OCI-LY7 (cell line): ENCODE measurements around the gene FCHSD2. TPM values are rescaled to one million over a fixed set of nuclear protein-coding genes. Genes with fewer than 3 reads are reported as not detected.

Source experiments
- BruUV-seq: library from RNA; stranded (reverse); fragments of 400-500 nt; replicated peaks from 2 replicates; lab custom pipeline; 2021; lab: Mats Ljungman, UMichigan
- CTCF ChIA-PET: fragments of 300-600 bp; sonication (Branson Sonifier 250); formaldehyde crosslinking; loops from one replicate; lab custom pipeline; 2022; ENCODE audit warnings: antibody characterized with exemption; ENCODE audit not compliant: unreplicated experiment; lab: Charles Lee
- POLR2A ChIA-PET: fragments of 300-600 bp; sonication (Branson Sonifier 250); formaldehyde crosslinking; loops from one replicate; lab custom pipeline; 2022; ENCODE audit warnings: antibody characterized with exemption; lab: Charles Lee
- DNase-seq: peaks from one replicate; pipeline ENCODE4 v3.0.0-alpha.2; 2015; ENCODE audit warnings: low spot score
- H2AFZ ChIP-seq: fragments of 200-600 bp; sonication (generic), shearing (Covaris generic); 2 replicates; pipeline ENCODE4 v1.6.1; 2014; ENCODE audit warnings: mild to moderate bottlenecking, antibody characterized with exemption, low read length, moderate library complexity
- H3K27ac ChIP-seq: fragments of 200-600 bp; sonication (generic); 2 replicates; pipeline ENCODE4 v1.5.1; 2014; ENCODE audit warnings: mixed run types, low read depth, mild to moderate bottlenecking, moderate library complexity, low read length, inconsistent platforms; ENCODE audit not compliant: poor library complexity, severe bottlenecking
- H3K36me3 ChIP-seq: fragments of 200-600 bp; sonication (generic); 2 replicates; pipeline ENCODE4 v1.6.1; 2014; ENCODE audit warnings: mild to moderate bottlenecking, antibody characterized with exemption, low read length, moderate library complexity, mixed read lengths; ENCODE audit not compliant: insufficient read depth
- H3K4me1 ChIP-seq: fragments of 200-600 bp; sonication (generic); 2 replicates; pipeline ENCODE4 v1.5.1; 2014; ENCODE audit warnings: mild to moderate bottlenecking, low read length; ENCODE audit not compliant: insufficient read depth, poor library complexity, severe bottlenecking
- H3K4me2 ChIP-seq: fragments of 200-600 bp; sonication (generic); 2 replicates; pipeline ENCODE4 v1.6.1; 2014; ENCODE audit warnings: mild to moderate bottlenecking, low read length
- H3K4me3 ChIP-seq: fragments of 200-600 bp; sonication (generic); 2 replicates; pipeline ENCODE4 v1.5.1; 2014; ENCODE audit warnings: mild to moderate bottlenecking, low read depth, low read length; ENCODE audit not compliant: poor library complexity, severe bottlenecking
- H3K79me2 ChIP-seq: fragments of 200-600 bp; sonication (generic); 2 replicates; pipeline ENCODE4 v1.6.1; 2016; ENCODE audit warnings: low read depth, mild to moderate bottlenecking, low read length, moderate library complexity, mixed read lengths; ENCODE audit not compliant: insufficient read depth
- H3K9me2 ChIP-seq: fragments of 200-600 bp; sonication (generic); 2 replicates; pipeline ENCODE4 v1.6.1; 2016; ENCODE audit warnings: mild to moderate bottlenecking, low read length, mixed read lengths; ENCODE audit not compliant: insufficient read depth
- H3K9me3 ChIP-seq: fragments of 200-600 bp; sonication (generic); 2 replicates; pipeline ENCODE4 v1.6.1; 2014; ENCODE audit warnings: mild to moderate bottlenecking, mixed run types, low read length, mixed read lengths
- H4K20me1 ChIP-seq: fragments of 200-600 bp; sonication (generic); 2 replicates; pipeline ENCODE4 v1.6.1; 2014; ENCODE audit warnings: mild to moderate bottlenecking, antibody characterized with exemption, low read length, moderate library complexity, mixed read lengths; ENCODE audit not compliant: insufficient read depth
- CTCF ChIP-seq: fragments of 200-600 bp; sonication (generic); conservative IDR thresholded peaks from 2 replicates; pipeline ENCODE4 v1.5.1; 2014; ENCODE audit warnings: mild to moderate bottlenecking, antibody characterized with exemption, low read length, moderate library complexity, mixed read lengths
- EZH2phosphoT487 ChIP-seq: fragments of 200-600 bp; sonication (generic); IDR thresholded peaks from 2 replicates; pipeline ENCODE4 v1.6.1; 2018; ENCODE audit warnings: low read depth, borderline replicate concordance, mild to moderate bottlenecking, mixed run types, antibody characterized with exemption, low read length, moderate library complexity, mixed read lengths
- intact Hi-C: fragments of 100-400 bp; cut with micrococcal nuclease; formaldehyde crosslinking; loops from one replicate; pipeline ENCODE4 v1.10.0; 2022; ENCODE audit not compliant: unreplicated experiment
- total RNA-seq, 2 experiments: library from RNA; depleted of rRNA in 1 of 2; stranded (reverse); fragments of >200 nt in 1 of 2; shearing (Covaris generic) in 1 of 2; gene quantifications; 2 replicates each; pipeline ENCODE4 v1.2.3, GENCODE V29; 2014 to 2022

Gene FCHSD2
- total RNA-seq, 2 experiments from 2014 or later: 39.0 to 147 TPM

- Histone ChIP-seq H3K79me2 (no peaks in the 10 kb centered on the region), H4K20me1 (no peaks in the 10 kb centered on the region), H3K27ac (peak overlapping the region; percentile 98), H3K4me2 (peak overlapping the region; percentile 61), H3K36me3 (no peaks in the 10 kb centered on the region), H3K9me2 (no peaks in the 10 kb centered on the region), H2AFZ (no peak overlapping the region; the same call in 1 of the 2 replicates), H3K9me3 (no peaks in the 10 kb centered on the region), H3K4me3 (no peak overlapping the region), H3K4me1 (peaks cover 91% of the 10 kb centered on the region)
- DNase-seq: no peak
- TF ChIP-seq CTCF (no peak), EZH2phosphoT487 (no peak)
- intact Hi-C loops: loop anchor here (10.0 kb wide), 1 partner anchor 829 kb away; the partner anchor contains the start of gene UCP2
- no TSS peak for BruUV-seq
- POLR2A ChIA-PET: interaction anchor here (0.5 to 15.8 kb wide), 7 partner anchors 7 to 354 kb away, joined by 3 to 136 read pairs (median 8); partner anchors contain the start of gene FCHSD2
- CTCF ChIA-PET: interaction anchor here (1.0 to 2.9 kb wide), 3 partner anchors 8 to 22 kb away, joined by 3 to 19 read pairs (median 18); partner anchors contain the start of gene FCHSD2
Observed at GRCh38 chr11:73156114-73156513, 14.0 kb upstream of the FCHSD2 start.

- H3K4me2 ChIP-seq: peak overlapping the region; percentile 76
- POLR2A ChIA-PET: interaction anchor here (0.6 to 15.8 kb wide), 5 partner anchors 8 to 210 kb away, joined by 5 to 136 read pairs (median 76); partner anchors contain the start of gene FCHSD2
- CTCF ChIA-PET: interaction anchor here (0.7 to 1.0 kb wide), 2 partner anchors 9 to 1890 kb away, joined by 3 read pairs; no protein-coding TSS in a partner anchor
- no TSS peak for BruUV-seq
- no peaks in the 10 kb centered on the region for H3K9me3 ChIP-seq
- no peaks in the 10 kb centered on the region for H3K79me2 ChIP-seq
- H3K4me1 ChIP-seq: peaks cover 98% of the 10 kb centered on the region
- no peak for DNase-seq
- peak overlapping the region; percentile 98 for H3K27ac ChIP-seq
- intact Hi-C loops: loop anchor here (2.0 to 10.0 kb wide), 2 partner anchors 232 to 830 kb away; partner anchors contain the start of gene UCP2
- H3K4me3 ChIP-seq: peak overlapping the region; percentile 5
- 0 out of 2 replicates have a peak, but pooled peaks cover 4% of the 10 kb centered on the region for H3K36me3 ChIP-seq
- TF ChIP-seq CTCF (no peak), EZH2phosphoT487 (no peak)
- H4K20me1 ChIP-seq: no peaks in the 10 kb centered on the region
- no peaks in the 10 kb centered on the region for H3K9me2 ChIP-seq
- no peak overlapping the region for H2AFZ ChIP-seq
Observed at GRCh38 chr11:73155102-73155501, 13.0 kb upstream of the FCHSD2 start.

GRCh38 chr11:73154178-73154577 lies 12.1 kb upstream of the FCHSD2 start:
- H3K4me2 ChIP-seq: peak overlapping the region; percentile 76
- POLR2A ChIA-PET: interaction anchor here (1.0 to 15.8 kb wide), 5 partner anchors 9 to 24 kb away, joined by 5 to 136 read pairs (median 76); partner anchors contain the start of gene FCHSD2
- H4K20me1 ChIP-seq: no peaks in the 10 kb centered on the region
- peaks cover 98% of the 10 kb centered on the region for H3K4me1 ChIP-seq
- H3K9me3 ChIP-seq: no peaks in the 10 kb centered on the region
- peak; percentile 96 for DNase-seq
- no peaks in the 10 kb centered on the region for H3K9me2 ChIP-seq
- H3K36me3 ChIP-seq: 0 out of 2 replicates have a peak, but pooled peaks cover 4% of the 10 kb centered on the region
- BruUV-seq: no TSS peak
- H3K4me3 ChIP-seq: peak overlapping the region; percentile 51
- TF ChIP-seq CTCF: no peak
- no peak for TF ChIP-seq EZH2phosphoT487
- intact Hi-C loops: loop anchor here (1.0 to 10.0 kb wide), 5 partner anchors 22 to 932 kb away; partner anchors contain the start of genes INPPL1 and UCP2
- CTCF ChIA-PET: no interaction called here
- H2AFZ ChIP-seq: no peak overlapping the region
- H3K27ac ChIP-seq: peak overlapping the region; percentile 98
- H3K79me2 ChIP-seq: no peaks in the 10 kb centered on the region
